SK-N-SH (cell line): ENCODE results near the gene NAALAD2. TPM values are rescaled to one million over a fixed set of nuclear protein-coding genes. Genes with fewer than 3 reads are reported as not detected.

Source experiments
- CTCF ChIA-PET: fragments of 300-600, 350-600 bp; formaldehyde crosslinking; extraction: SDS; loops from one replicate; lab custom pipeline; 2021; lab: Yijun Ruan, JAX
- POLR2A ChIA-PET: fragments of 350-600 bp; sonication (Branson Sonifier 250); formaldehyde crosslinking; extraction: SDS; loops from one replicate; lab custom pipeline; 2020; ENCODE audit warnings: antibody characterized with exemption, inconsistent platforms; lab: Yijun Ruan, JAX
- DNase-seq: peaks from one replicate; pipeline ENCODE4 v3.0.0; 2012
- H2AFZ ChIP-seq: fragments of 200-600 bp; sonication (generic); 2 replicates; pipeline ENCODE4 v1.8.1; 2016; ENCODE audit warnings: antibody characterized with exemption, mild to moderate bottlenecking, low read depth
- H3F3A ChIP-seq: fragments of 200-600 bp; sonication (generic); replicated peaks from 2 replicates; pipeline ENCODE3; 2016; ENCODE audit warnings: antibody characterized with exemption, mild to moderate bottlenecking; ENCODE audit not compliant: insufficient read depth
- H3K27ac ChIP-seq, 2 experiments: fragments of 200-500 bp in 1 of 2; fragments of 200-600 bp in 1 of 2; sonication (Bioruptor generic) in 1 of 2; sonication (generic), shearing (Covaris generic) in 1 of 2; 2 replicates each; pipeline versions ENCODE4 v1.5.1 to v1.6.1; 2014 to 2016; ENCODE audit warnings: low read depth in 2 of 2, inconsistent platforms in 1 of 2, low read length in 1 of 2, mild to moderate bottlenecking in 1 of 2, mixed read lengths in 1 of 2
- H3K27me3 ChIP-seq: fragments of 200-600 bp; sonication (generic), shearing (Covaris generic); 2 replicates; pipeline ENCODE4 v1.6.1; 2016; ENCODE audit warnings: mixed run types; ENCODE audit not compliant: insufficient read depth
- H3K36me3 ChIP-seq, 2 experiments: fragments of 200-500 bp in 1 of 2; fragments of 200-600 bp in 1 of 2; sonication (Bioruptor generic) in 1 of 2; sonication (generic) in 1 of 2; replicated peaks in 1 of 2; 2 replicates each; pipeline versions ENCODE3 to v1.5.1; 2014 to 2016; ENCODE audit warnings: low read length in 1 of 2, mild to moderate bottlenecking in 1 of 2; ENCODE audit not compliant: insufficient read depth in 2 of 2, control insufficient read depth in 1 of 2
- H3K4me1 ChIP-seq, 2 experiments: fragments of 200-500 bp in 1 of 2; fragments of 200-600 bp in 1 of 2; sonication (Bioruptor generic) in 1 of 2; sonication (generic), shearing (Covaris generic) in 1 of 2; 2 replicates each; pipeline versions ENCODE4 v1.5.1 to v1.6.1; 2014 to 2016; ENCODE audit warnings: low read depth in 1 of 2, low read length in 1 of 2, mixed run types in 1 of 2; ENCODE audit not compliant: insufficient read depth in 2 of 2, control insufficient read depth in 1 of 2
- H3K4me2 ChIP-seq: fragments of 200-600 bp; sonication (generic), shearing (Covaris generic); 2 replicates; pipeline ENCODE4 v1.6.1; 2017; ENCODE audit warnings: mixed run types
- H3K4me3 ChIP-seq, 2 experiments: fragments of 200-500 bp in 1 of 2; fragments of 200-600 bp in 1 of 2; sonication (Bioruptor generic) in 1 of 2; sonication (generic), shearing (Covaris generic) in 1 of 2; 2 replicates each; pipeline versions ENCODE4 v1.5.1 to v1.8.1; 2014 to 2016; ENCODE audit warnings: low read depth in 2 of 2, inconsistent platforms in 1 of 2, low read length in 1 of 2, mild to moderate bottlenecking in 1 of 2, mixed read lengths in 1 of 2, moderate library complexity in 1 of 2
- H3K79me2 ChIP-seq: fragments of 200-600 bp; sonication (generic); 2 replicates; pipeline ENCODE4 v1.8.1; 2017; ENCODE audit warnings: mild to moderate bottlenecking; ENCODE audit not compliant: insufficient read depth
- H3K9ac ChIP-seq: fragments of 200-600 bp; sonication (generic); 2 replicates; pipeline ENCODE4 v1.6.1; 2017; ENCODE audit warnings: mixed run types
- H3K9me2 ChIP-seq: fragments of 200-600 bp; sonication (generic); 2 replicates; pipeline ENCODE4 v1.6.1; 2017; ENCODE audit warnings: mixed run types
- H3K9me3 ChIP-seq: fragments of 200-600 bp; sonication (generic); 2 replicates; pipeline ENCODE4 v1.6.1; 2017; ENCODE audit warnings: mixed run types, mild to moderate bottlenecking, moderate library complexity
- H4K20me1 ChIP-seq: fragments of 200-600 bp; sonication (generic); 2 replicates; pipeline ENCODE4 v1.6.1; 2017; ENCODE audit warnings: mild to moderate bottlenecking, mixed run types; ENCODE audit not compliant: insufficient read depth
- ELF1 ChIP-seq: IDR thresholded peaks from 2 replicates; pipeline ENCODE4 v1.4.0; 2012
- EZH2phosphoT487 ChIP-seq: fragments of 200-600 bp; sonication (generic); IDR thresholded peaks from 2 replicates; pipeline ENCODE4 v1.6.1; 2017; ENCODE audit warnings: low read depth, mixed run types, mild to moderate bottlenecking, antibody characterized with exemption, moderate library complexity, borderline replicate concordance
- GATA2 ChIP-seq: sonication (generic); formaldehyde crosslinking; IDR thresholded peaks from 2 replicates; pipeline ENCODE4 v1.5.0; 2020; ENCODE audit warnings: mild to moderate bottlenecking, missing genetic modification reagents
- IRF3 ChIP-seq: fragments of 150-350 bp; IDR thresholded peaks from 2 replicates; pipeline ENCODE4 v1.6.1; 2016; ENCODE audit warnings: mild to moderate bottlenecking, low read depth, low read length
- JUND ChIP-seq: IDR thresholded peaks from 2 replicates; pipeline ENCODE4 v1.4.0; 2012
- MAX ChIP-seq: IDR thresholded peaks from 2 replicates; pipeline ENCODE4 v1.4.0; 2012; ENCODE audit warnings: low read depth
- MEF2A ChIP-seq: IDR thresholded peaks from 2 replicates; pipeline ENCODE4 v1.4.0; 2012; ENCODE audit warnings: low read depth, borderline replicate concordance
- PBX3 ChIP-seq: IDR thresholded peaks from 2 replicates; pipeline ENCODE4; 2012
- POLR2AphosphoS5 ChIP-seq: IDR thresholded peaks from 2 replicates; pipeline ENCODE4 v1.6.1; 2012; ENCODE audit warnings: low read depth, low read length
- RAD21 ChIP-seq: IDR thresholded peaks from 2 replicates; pipeline ENCODE4 v1.6.1; 2012; ENCODE audit warnings: mild to moderate bottlenecking, low read length
- RCOR1 ChIP-seq: fragments of 150-350 bp; IDR thresholded peaks from 2 replicates; pipeline ENCODE4 v1.6.1; 2017; ENCODE audit warnings: antibody characterized with exemption, low read length
- RXRA ChIP-seq: IDR thresholded peaks from 2 replicates; pipeline ENCODE4 v1.4.0; 2012; ENCODE audit warnings: low read depth, mild to moderate bottlenecking, borderline replicate concordance
- SMC3 ChIP-seq: IDR thresholded peaks from 2 replicates; pipeline ENCODE4 v1.6.1; 2012; ENCODE audit warnings: low read depth, low read length, improper control_type of control experiment
- TAF1 ChIP-seq: IDR thresholded peaks from 2 replicates; pipeline ENCODE4 v1.6.1; 2012; ENCODE audit warnings: low read depth, mild to moderate bottlenecking, low read length, moderate library complexity, borderline replicate concordance
- TEAD4 ChIP-seq: IDR thresholded peaks from 2 replicates; pipeline ENCODE4 v1.4.0; 2012; ENCODE audit warnings: mild to moderate bottlenecking, borderline replicate concordance; ENCODE audit not compliant: insufficient read depth
- USF2 ChIP-seq: fragments of 150-350 bp; IDR thresholded peaks from 2 replicates; pipeline ENCODE4 v1.6.1; 2017; ENCODE audit warnings: antibody characterized with exemption, low read length, low read depth, borderline replicate concordance
- YY1 ChIP-seq: IDR thresholded peaks from 2 replicates; pipeline ENCODE4 v1.4.0; 2012; ENCODE audit warnings: low read depth, mild to moderate bottlenecking
- ZBTB33 ChIP-seq: IDR thresholded peaks from 2 replicates; pipeline ENCODE4 v1.4.0; 2012; ENCODE audit warnings: low read depth, borderline replicate concordance
- WGBS: methylation state at CpG from one replicate; pipeline ENCODE4 v1.1.6; 2017; ENCODE audit warnings: low lambda C conversion rate; 5-methylcytosine and 5-hydroxymethylcytosine counted together
- polyA plus RNA-seq, 3 experiments: library from polyadenylated mRNA; depleted of rRNA; stranded (reverse); fragments of >200 nt; gene quantifications; 2 replicates each; pipeline ENCODE4 v1.2.3, GENCODE V29; 2012
- small RNA-seq, 7 experiments: library from RNA; depleted of rRNA; stranded (forward); fragments of <200 nt; gene quantifications; one replicate each; pipeline ENCODE3, GENCODE V24; 2012

NAALAD2 gene
- polyA plus RNA-seq, 1 of the 3 experiments (the other 2 are of a cell fraction), result 0.74 TPM

GRCh38 chr11:90241414-90241813 is 107.0 kb downstream of the NAALAD2 start:
- TF ChIP-seq SMC3 (no peak), TEAD4 (no peak), IRF3 (no peak), JUND (no peak), PBX3 (no peak), RCOR1 (no peak), RXRA (no peak), EZH2phosphoT487 (no peak), ELF1 (no peak), RAD21 (no peak), MEF2A (no peak), TAF1 (no peak), GATA2 (no peak), POLR2AphosphoS5 (no peak), ZBTB33 (no peak), MAX (no peak), YY1 (no peak), USF2 (no peak)
- Histone ChIP-seq H3K4me1 (no peaks in the 10 kb centered on the region), H3K9me3 (no peaks in the 10 kb centered on the region), H3K4me2 (no peak overlapping the region), H4K20me1 (no peaks in the 10 kb centered on the region), H2AFZ (no peak overlapping the region), H3K27ac (no peak overlapping the region), H3K79me2 (no peaks in the 10 kb centered on the region), H3F3A (no peaks in the 10 kb centered on the region), H3K9ac (no peak overlapping the region), H3K36me3 (no peaks in the 10 kb centered on the region), H3K4me3 (no peak overlapping the region), H3K9me2 (no peaks in the 10 kb centered on the region), H3K27me3 (no peaks in the 10 kb centered on the region)
- DNase-seq, result no peak
- CTCF ChIA-PET, result no interaction called here
- WGBS, result 86% methylated on average over 3 of the region's 4 CpGs
- POLR2A ChIA-PET, result no interaction called here

Small RNA genes lying within 50 kb of the gene (small RNA-seq; reads per million reads assigned to genes)
- gene RF00275, result 0 reads per million in 7 experiments

Other genes with a start within 250 kb of the NAALAD2 start
- gene TRIM49D1, start 212.4 kb upstream of the NAALAD2 start, polyA plus RNA-seq (2012; rRNA removed), result not detected in 2 replicates
- gene TRIM49D2, start 210.6 kb upstream of the NAALAD2 start, polyA plus RNA-seq (2012; rRNA removed), result not detected in 2 replicates
- not detected in 2 replicates for gene TRIM64, start 168.6 kb upstream of the NAALAD2 start, polyA plus RNA-seq (2012; rRNA removed)
- gene TRIM49C, start 103.6 kb upstream of the NAALAD2 start, polyA plus RNA-seq (2012; rRNA removed), result not detected in 2 replicates
- gene UBTFL1, start 48.7 kb upstream of the NAALAD2 start, polyA plus RNA-seq (2012; rRNA removed), result not detected in 2 replicates
- 12.1 and 14.0 TPM in 2 replicates for gene CHORDC1, start 88.4 kb downstream of the NAALAD2 start, polyA plus RNA-seq (2012; rRNA removed)